HepG2 (cell line): ENCODE data around the gene RNF126. TPM values are rescaled to one million over a fixed set of nuclear protein-coding genes. Genes with fewer than 3 reads are reported as not detected.

Source experiments
- ATAC-seq: fragments of 200-7000 bp; cut with Tn5 transposase; 3 replicates; pipeline ENCODE4 v1.9.1; 2020; ENCODE audit warnings: mild to moderate bottlenecking, moderate library complexity
- BruUV-seq: library from RNA; stranded (reverse); fragments of 400-500 nt; replicated peaks from 2 replicates; lab custom pipeline; 2021; lab: Mats Ljungman, UMichigan
- CTCF ChIA-PET: fragments of 300-600 bp; formaldehyde crosslinking; extraction: SDS; loops from one replicate; lab custom pipeline; 2021; ENCODE audit warnings: low total read pairs, inconsistent platforms, low intra/inter-chr PET ratio; lab: Yijun Ruan, JAX
- POLR2A ChIA-PET: fragments of 350-600 bp; sonication (Branson Sonifier 250); formaldehyde crosslinking; loops from one replicate; lab custom pipeline; 2020; ENCODE audit warnings: antibody characterized with exemption, inconsistent platforms; lab: Yijun Ruan, JAX
- DNase-seq: peaks from one replicate; pipeline ENCODE4 v3.0.0-alpha.2; 2015; ENCODE audit warnings: low spot score
- FAIRE-seq: peaks from 3 replicates; lab custom pipeline; 2011; peaks lifted over from hg19 to GRCh38; lab: Jason Lieb, UNC
- H2AFZ ChIP-seq: one replicate; pipeline ENCODE4 v1.6.1; 2011; ENCODE audit warnings: low read length, inconsistent platforms
- H3K27ac ChIP-seq: fragments of 300-600 bp; 3 replicates; pipeline ENCODE4 v1.8.0; 2011; ENCODE audit warnings: mixed run types, mild to moderate bottlenecking, mixed read lengths, low read length, inconsistent platforms; ENCODE audit not compliant: insufficient read depth; ENCODE audit errors: extremely low read length
- H3K27me3 ChIP-seq, 2 experiments: fragments of 200-600 bp in 1 of 2; 2 replicates in 1 of 2; 3 replicates in 1 of 2; pipeline versions ENCODE4 v1.6.0 to v1.8.0; 2011; ENCODE audit warnings: low read length in 2 of 2, mild to moderate bottlenecking in 2 of 2, moderate library complexity in 2 of 2, inconsistent platforms in 1 of 2; ENCODE audit not compliant: insufficient read depth in 2 of 2, control insufficient read depth in 1 of 2
- H3K36me3 ChIP-seq, 2 experiments: fragments of 200-600 bp in 1 of 2; replicated peaks in 1 of 2; 2 replicates in 1 of 2; 3 replicates in 1 of 2; pipeline versions ENCODE4 v1.5.1 to v1.8.0; 2011; ENCODE audit warnings: low read length in 2 of 2, inconsistent platforms in 1 of 2; ENCODE audit not compliant: insufficient read depth in 2 of 2, control insufficient read depth in 1 of 2
- H3K4me1 ChIP-seq: 2 replicates; pipeline ENCODE4 v1.5.1; 2012; ENCODE audit warnings: low read length, inconsistent platforms; ENCODE audit not compliant: insufficient read depth
- H3K4me2 ChIP-seq: 2 replicates; pipeline ENCODE4 v1.6.0; 2011; ENCODE audit warnings: low read depth, low read length, inconsistent platforms
- H3K4me3 ChIP-seq, 3 experiments: fragments of 200-600 bp in 1 of 3; sonication (generic), shearing (Covaris generic) in 1 of 3; replicated peaks in 1 of 3; 2 replicates each; pipeline ENCODE4 v1.5.1; 2011 to 2016; ENCODE audit warnings: low read length in 3 of 3, inconsistent platforms in 2 of 3, low read depth in 2 of 3, mild to moderate bottlenecking in 2 of 3, control low read depth in 1 of 3, mixed read lengths in 1 of 3; ENCODE audit not compliant: insufficient read depth in 1 of 3
- H3K79me2 ChIP-seq: one replicate; pipeline ENCODE4 v1.6.1; 2011; ENCODE audit warnings: low read length, inconsistent platforms; ENCODE audit not compliant: insufficient read depth
- H3K9ac ChIP-seq: 2 replicates; pipeline ENCODE4 v1.6.0; 2011; ENCODE audit warnings: mild to moderate bottlenecking, low read depth, low read length, inconsistent platforms; ENCODE audit not compliant: insufficient read depth
- H3K9me3 ChIP-seq: 2 replicates; pipeline ENCODE4 v1.5.1; 2012; ENCODE audit warnings: mild to moderate bottlenecking, low read length
- H4K20me1 ChIP-seq: 2 replicates; pipeline ENCODE4 v1.6.0; 2011; ENCODE audit warnings: inconsistent platforms, mild to moderate bottlenecking, low read length, moderate library complexity; ENCODE audit not compliant: insufficient read depth
- EED ChIP-seq: sonication (generic); formaldehyde crosslinking; IDR thresholded peaks from 2 replicates; pipeline ENCODE4 v1.5.0; 2020; ENCODE audit warnings: mild to moderate bottlenecking, missing genetic modification reagents
- FOXP1 ChIP-seq, 2 experiments: fragments of 450-650 bp in 1 of 2; IDR thresholded peaks; 2 replicates each; pipeline ENCODE4 v1.6.1; 2017 to 2018; ENCODE audit warnings: antibody characterized with exemption in 1 of 2
- HNF4G ChIP-seq, 2 experiments: sonication (generic) in 1 of 2; formaldehyde crosslinking in 1 of 2; IDR thresholded peaks; 2 replicates each; pipeline versions ENCODE4 v1.4.0 to v1.6.1; 2011 to 2020; ENCODE audit warnings: borderline replicate concordance in 2 of 2, low read depth in 2 of 2, mild to moderate bottlenecking in 2 of 2, low read length in 1 of 2, missing genetic modification reagents in 1 of 2, moderate library complexity in 1 of 2
- RELA ChIP-seq: sonication (generic); formaldehyde crosslinking; IDR thresholded peaks from 2 replicates; pipeline ENCODE4 v1.4.0; 2020; ENCODE audit warnings: missing genetic modification reagents
- REXO4 ChIP-seq: sonication (generic); formaldehyde crosslinking; IDR thresholded peaks from 2 replicates; pipeline ENCODE4 v1.8.0; 2022; ENCODE audit warnings: missing genetic modification reagents, mild to moderate bottlenecking, borderline replicate concordance
- ZFP82 ChIP-seq: sonication (generic); formaldehyde crosslinking; IDR thresholded peaks from 2 replicates; pipeline ENCODE4 v1.5.1; 2020; ENCODE audit warnings: mild to moderate bottlenecking, missing genetic modification reagents, borderline replicate concordance
- ZNF17 ChIP-seq: sonication (generic); formaldehyde crosslinking; IDR thresholded peaks from 2 replicates; pipeline ENCODE4 v1.5.0; 2020; ENCODE audit warnings: mild to moderate bottlenecking, missing genetic modification reagents
- ZNF224 ChIP-seq: sonication (generic); formaldehyde crosslinking; IDR thresholded peaks from 2 replicates; pipeline ENCODE4 v1.5.0; 2020; ENCODE audit warnings: mild to moderate bottlenecking, missing genetic modification reagents
- ZNF792 ChIP-seq: IDR thresholded peaks from 2 replicates; pipeline ENCODE4 v1.6.1; 2016
- WGBS: methylation state at CpG from one replicate; pipeline ENCODE4 v1.1.6; 2017; ENCODE audit warnings: low lambda C conversion rate; 5-methylcytosine and 5-hydroxymethylcytosine counted together
- in situ Hi-C: cut with HindIII; loops from 2 replicates; pipeline ENCODE4 v1.10.0; 2017; ENCODE audit warnings: low pct_unique_long_range_greater_than_20kb; ENCODE audit not compliant: extremely low pct_ligation_motif_present
- intact Hi-C: fragments of 100-400 bp; cut with micrococcal nuclease; formaldehyde crosslinking; loops from one replicate; pipeline ENCODE4 v1.10.0; 2022; ENCODE audit not compliant: unreplicated experiment
- polyA plus RNA-seq, 8 experiments: library from polyadenylated mRNA; depleted of rRNA in 3 of 8; stranded (reverse) in 7 of 8; unstranded in 1 of 8; fragments of >200 nt; fragmentation: Illumina TruSeq in 4 of 8; extraction: Trizol in 4 of 8; gene quantifications; 2 replicates each; pipeline versions ENCODE4 v1.2.1 to v1.2.3, GENCODE V29; 2011 to 2016; ENCODE audit warnings: low read depth in 4 of 8, missing spikeins in 1 of 8, mixed read lengths in 1 of 8; ENCODE audit not compliant: insufficient read depth in 1 of 8
- total RNA-seq, 5 experiments: library from RNA; depleted of rRNA; stranded (reverse); fragments of >200 nt; fragmentation: Illumina TruSeq; extraction: Trizol; gene quantifications; 2 replicates each; pipeline ENCODE4 v1.2.3, GENCODE V29; 2016; ENCODE audit warnings: low read depth in 1 of 5
- TF ChIP-seq, protein P1 (sequence below): sonication (generic); formaldehyde crosslinking; IDR thresholded peaks from 2 replicates; pipeline ENCODE4 v1.4.0; 2020; ENCODE audit warnings: mild to moderate bottlenecking, missing genetic modification reagents
- TF ChIP-seq, protein P2 (sequence below): sonication (generic); formaldehyde crosslinking; IDR thresholded peaks from 2 replicates; pipeline ENCODE4 v1.5.1; 2020; ENCODE audit warnings: mild to moderate bottlenecking, missing genetic modification reagents, borderline replicate concordance
- TF ChIP-seq, protein P3 (sequence below): sonication (generic); formaldehyde crosslinking; IDR thresholded peaks from 2 replicates; pipeline ENCODE4 v1.4.0; 2020; ENCODE audit warnings: missing genetic modification reagents

The RNF126 gene
- total and polyA plus RNA-seq, 2 of the 13 experiments (the other 11 are each of a cell fraction or from before 2014, with no cell fraction given) = 23.2 to 34.0 TPM

DNA sequence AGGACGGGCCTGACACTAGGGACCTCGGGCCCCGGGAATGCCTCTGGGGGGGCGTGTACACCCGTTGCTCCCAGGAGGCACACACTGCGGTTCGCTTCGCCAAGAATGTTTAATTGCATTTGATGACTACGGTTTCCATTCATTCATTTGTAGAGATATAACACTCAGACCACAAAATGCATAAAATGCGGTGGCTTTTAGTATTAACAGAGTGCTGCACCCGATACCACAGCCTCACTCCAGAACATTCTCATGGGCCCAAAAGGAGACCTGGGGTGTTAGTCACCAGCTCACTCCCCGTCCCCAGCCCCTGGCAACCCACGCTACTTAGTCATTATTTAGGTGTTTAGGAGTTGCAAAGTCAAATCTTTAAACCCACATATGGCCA, 51.5 kb downstream of the RNF126 start:
- H3K36me3 ChIP-seq = peaks cover 3 to 4% of the 10 kb centered on the region in 2 experiments; a peak in 2 of 5 replicates
- WGBS = 82% methylated on average over 13 of the region's 13 CpGs
- CTCF ChIA-PET = no interaction called here
- POLR2A ChIA-PET = no interaction called here
- DNase-seq (no peak), FAIRE-seq (no peak), ATAC-seq (no peak)
- no peaks in the 10 kb centered on the region for H3K27me3 ChIP-seq
- no peak overlapping the region for H2AFZ ChIP-seq
- H4K20me1 ChIP-seq = no peaks in the 10 kb centered on the region
- H3K79me2 ChIP-seq = no peaks in the 10 kb centered on the region
- no peak overlapping the region for H3K9ac ChIP-seq
- no peak overlapping the region for H3K4me2 ChIP-seq
- intact Hi-C loops (no loop called here), in situ Hi-C loops (no loop called here)
- no TSS peak for BruUV-seq
- no peaks in the 10 kb centered on the region for H3K4me1 ChIP-seq
- H3K27ac ChIP-seq = no peak overlapping the region
- no peak overlapping the region for H3K4me3 ChIP-seq
- H3K9me3 ChIP-seq = no peaks in the 10 kb centered on the region
- TF ChIP-seq, protein P1, sequence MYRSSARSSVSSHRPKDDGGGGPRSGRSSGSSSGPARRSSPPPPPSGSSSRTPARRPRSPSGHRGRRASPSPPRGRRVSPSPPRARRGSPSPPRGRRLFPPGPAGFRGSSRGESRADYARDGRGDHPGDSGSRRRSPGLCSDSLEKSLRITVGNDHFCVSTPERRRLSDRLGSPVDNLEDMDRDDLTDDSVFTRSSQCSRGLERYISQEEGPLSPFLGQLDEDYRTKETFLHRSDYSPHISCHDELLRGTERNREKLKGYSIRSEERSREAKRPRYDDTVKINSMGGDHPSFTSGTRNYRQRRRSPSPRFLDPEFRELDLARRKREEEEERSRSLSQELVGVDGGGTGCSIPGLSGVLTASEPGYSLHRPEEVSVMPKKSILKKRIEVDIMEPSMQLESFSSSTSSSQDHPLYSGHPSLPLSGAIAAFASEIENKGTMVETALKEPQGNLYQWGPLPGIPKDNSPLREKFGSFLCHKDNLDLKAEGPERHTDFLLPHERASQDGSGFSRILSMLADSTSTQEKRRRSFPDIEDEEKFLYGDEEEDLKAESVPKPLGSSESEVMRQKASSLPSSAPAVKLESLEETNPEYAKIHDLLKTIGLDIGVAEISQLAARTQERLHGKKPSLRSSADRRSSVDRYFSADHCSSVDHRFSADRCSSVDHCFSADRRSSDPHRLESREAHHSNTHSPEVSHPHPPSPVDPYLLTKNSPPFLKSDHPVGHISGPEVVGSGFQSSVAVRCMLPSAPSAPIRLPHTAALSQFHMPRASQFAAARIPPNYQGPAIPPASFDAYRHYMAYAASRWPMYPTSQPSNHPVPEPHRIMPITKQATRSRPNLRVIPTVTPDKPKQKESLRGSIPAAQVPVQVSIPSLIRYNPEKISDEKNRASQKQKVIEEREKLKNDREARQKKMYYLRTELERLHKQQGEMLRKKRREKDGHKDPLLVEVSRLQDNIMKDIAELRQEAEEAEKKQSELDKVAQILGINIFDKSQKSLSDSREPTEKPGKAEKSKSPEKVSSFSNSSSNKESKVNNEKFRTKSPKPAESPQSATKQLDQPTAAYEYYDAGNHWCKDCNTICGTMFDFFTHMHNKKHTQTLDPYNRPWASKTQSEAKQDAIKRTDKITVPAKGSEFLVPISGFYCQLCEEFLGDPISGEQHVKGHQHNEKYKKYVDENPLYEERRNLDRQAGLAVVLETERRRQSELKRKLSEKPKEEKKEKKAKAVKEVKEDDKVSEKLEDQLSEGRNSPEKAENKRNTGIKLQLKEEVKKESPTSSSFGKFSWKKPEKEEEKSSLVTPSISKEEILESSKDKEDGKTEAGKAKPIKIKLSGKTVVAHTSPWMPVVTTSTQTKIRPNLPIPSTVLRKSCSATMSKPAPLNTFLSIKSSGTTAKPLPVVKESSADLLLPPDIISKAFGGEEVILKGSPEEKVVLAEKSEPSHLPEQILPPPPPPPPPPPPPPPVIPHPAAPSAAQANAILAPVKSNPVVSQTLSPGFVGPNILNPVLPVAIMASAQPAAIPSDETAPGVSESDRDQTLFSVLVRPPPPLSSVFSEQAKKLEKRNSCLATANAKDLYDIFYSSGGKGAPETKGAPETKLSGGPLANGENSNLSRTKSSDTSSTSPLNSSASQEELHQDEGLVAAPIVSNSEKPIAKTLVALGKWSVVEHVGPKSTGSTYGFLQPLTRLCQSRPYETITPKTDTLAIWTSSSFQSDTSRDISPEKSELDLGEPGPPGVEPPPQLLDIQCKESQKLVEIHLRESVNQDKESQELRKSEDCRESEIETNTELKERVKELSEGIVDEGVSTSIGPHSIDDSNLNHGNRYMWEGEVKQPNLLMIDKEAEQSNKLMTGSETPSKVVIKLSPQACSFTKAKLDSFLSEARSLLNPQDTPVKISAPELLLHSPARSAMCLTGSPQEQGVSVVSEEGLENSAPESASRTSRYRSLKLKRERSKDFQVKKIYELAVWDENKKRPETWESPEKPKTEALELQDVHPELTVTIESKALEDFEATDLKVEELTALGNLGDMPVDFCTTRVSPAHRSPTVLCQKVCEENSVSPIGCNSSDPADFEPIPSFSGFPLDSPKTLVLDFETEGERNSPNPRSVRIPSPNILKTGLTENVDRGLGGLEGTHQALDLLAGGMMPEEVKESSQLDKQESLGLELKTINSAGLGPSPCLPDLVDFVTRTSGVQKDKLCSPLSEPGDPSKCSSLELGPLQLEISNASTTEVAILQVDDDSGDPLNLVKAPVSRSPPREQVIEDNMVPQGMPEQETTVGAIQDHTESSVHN (CRISPR knock-in tag) = no peak
- TF ChIP-seq, protein P2, sequence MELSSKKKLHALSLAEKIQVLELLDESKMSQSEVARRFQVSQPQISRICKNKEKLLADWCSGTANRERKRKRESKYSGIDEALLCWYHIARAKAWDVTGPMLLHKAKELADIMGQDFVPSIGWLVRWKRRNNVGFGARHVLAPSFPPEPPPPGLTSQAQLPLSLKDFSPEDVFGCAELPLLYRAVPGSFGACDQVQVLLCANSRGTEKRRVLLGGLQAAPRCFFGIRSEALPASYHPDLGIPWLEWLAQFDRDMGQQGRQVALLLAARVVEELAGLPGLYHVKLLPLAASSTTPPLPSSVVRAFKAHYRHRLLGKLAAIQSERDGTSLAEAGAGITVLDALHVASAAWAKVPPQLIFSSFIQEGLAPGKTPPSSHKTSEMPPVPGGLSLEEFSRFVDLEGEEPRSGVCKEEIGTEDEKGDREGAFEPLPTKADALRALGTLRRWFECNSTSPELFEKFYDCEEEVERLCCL = no peak
- TF ChIP-seq EED (no peak), ZNF224 (CRISPR knock-in tag) (no peak), REXO4 (CRISPR knock-in tag) (no peak), ZFP82 (CRISPR knock-in tag) (no peak), HNF4G (IDR thresholded peaks at IDR 0.05; ENCODE audit: borderline replicate concordance, low read depth, low read length) (no peak), HNF4G (CRISPR knock-in tag; IDR thresholded peaks at IDR 0.05; ENCODE audit: borderline replicate concordance, low read depth) (no peak), ZNF792 (CRISPR knock-in tag) (no peak), ZNF17 (CRISPR knock-in tag) (no peak), FOXP1 (IDR thresholded peaks at IDR 0.05) (no peak), FOXP1 (CRISPR knock-in tag; IDR thresholded peaks at IDR 0.05) (no peak), RELA (CRISPR knock-in tag) (no peak)
- TF ChIP-seq, protein P3, sequence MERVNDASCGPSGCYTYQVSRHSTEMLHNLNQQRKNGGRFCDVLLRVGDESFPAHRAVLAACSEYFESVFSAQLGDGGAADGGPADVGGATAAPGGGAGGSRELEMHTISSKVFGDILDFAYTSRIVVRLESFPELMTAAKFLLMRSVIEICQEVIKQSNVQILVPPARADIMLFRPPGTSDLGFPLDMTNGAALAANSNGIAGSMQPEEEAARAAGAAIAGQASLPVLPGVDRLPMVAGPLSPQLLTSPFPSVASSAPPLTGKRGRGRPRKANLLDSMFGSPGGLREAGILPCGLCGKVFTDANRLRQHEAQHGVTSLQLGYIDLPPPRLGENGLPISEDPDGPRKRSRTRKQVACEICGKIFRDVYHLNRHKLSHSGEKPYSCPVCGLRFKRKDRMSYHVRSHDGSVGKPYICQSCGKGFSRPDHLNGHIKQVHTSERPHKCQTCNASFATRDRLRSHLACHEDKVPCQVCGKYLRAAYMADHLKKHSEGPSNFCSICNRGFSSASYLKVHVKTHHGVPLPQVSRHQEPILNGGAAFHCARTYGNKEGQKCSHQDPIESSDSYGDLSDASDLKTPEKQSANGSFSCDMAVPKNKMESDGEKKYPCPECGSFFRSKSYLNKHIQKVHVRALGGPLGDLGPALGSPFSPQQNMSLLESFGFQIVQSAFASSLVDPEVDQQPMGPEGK (CRISPR knock-in tag) = no peak
